T-cell (primary cell): ENCODE data around the gene LY6G5C. TPM values are rescaled to one million over a fixed set of nuclear protein-coding genes. Genes with fewer than 3 reads are reported as not detected.

Experiments
- ATAC-seq, 4 experiments: fragments of 200-7000 bp in 3 of 4; fragments of 150-1000 bp in 1 of 4; cut with Tn5 transposase; replicated peaks in 1 of 4; 1 replicate in 3 of 4; 2 replicates in 1 of 4; pipeline ENCODE4 v1.10.0; 2021; ENCODE audit warnings: moderate library complexity in 3 of 4, mild to moderate bottlenecking in 2 of 4, moderate number of reproducible peaks in 1 of 4
- CTCF ChIA-PET, 2 donors: fragments of 300-600 bp; sonication (Branson Sonifier 250); formaldehyde crosslinking; loops; one replicate each; lab custom pipeline; 2022; ENCODE audit warnings: antibody characterized with exemption in 2 of 2; lab: Charles Lee
- POLR2A ChIA-PET, 2 donors: fragments of 300-600 bp; sonication (Branson Sonifier 250); formaldehyde crosslinking; loops; one replicate each; lab custom pipeline; 2022; ENCODE audit warnings: antibody characterized with exemption in 2 of 2; lab: Charles Lee
- DNase-seq, 35 experiments: peaks; one replicate each; pipeline versions ENCODE4 v3.0.0 to v3.0.0-alpha.2; 2013 to 2023
- H3K27ac ChIP-seq: one replicate; pipeline ENCODE4 v1.5.1; 2013; ENCODE audit warnings: low read length
- H3K27me3 ChIP-seq, 2 experiments: replicated peaks in 1 of 2; 1 replicate in 1 of 2; 2 replicates in 1 of 2; pipeline versions ENCODE4 v1.6.1 to v1.7.0; 2013; ENCODE audit warnings: low read length in 1 of 2, mixed read lengths in 1 of 2; ENCODE audit not compliant: control insufficient read depth in 2 of 2, insufficient read depth in 2 of 2; ENCODE audit errors: extremely low read depth in 1 of 2
- H3K36me3 ChIP-seq, 2 donors: 1 replicate in 1 of 2; 2 replicates in 1 of 2; pipeline versions ENCODE4 v1.6.1 to v1.7.0; 2013; ENCODE audit warnings: low read length in 1 of 2; ENCODE audit not compliant: control insufficient read depth in 2 of 2, insufficient read depth in 1 of 2; ENCODE audit errors: extremely low read depth in 1 of 2
- H3K4me1 ChIP-seq, 2 experiments: 1 replicate in 1 of 2; 2 replicates in 1 of 2; pipeline versions ENCODE4 v1.6.1 to v1.7.0; 2013; ENCODE audit warnings: low read length in 2 of 2, mixed read lengths in 1 of 2; ENCODE audit not compliant: insufficient read depth in 2 of 2, control insufficient read depth in 1 of 2; ENCODE audit errors: extremely low read depth in 1 of 2
- H3K4me3 ChIP-seq, 2 donors: 1 replicate in 1 of 2; 2 replicates in 1 of 2; pipeline versions ENCODE4 v1.5.1 to v1.7.0; 2013; ENCODE audit warnings: mild to moderate bottlenecking in 2 of 2, low read length in 1 of 2, moderate library complexity in 1 of 2; ENCODE audit not compliant: control insufficient read depth in 1 of 2; ENCODE audit errors: extremely low read depth in 1 of 2
- H3K9me3 ChIP-seq: 2 replicates; pipeline ENCODE4 v1.7.0; 2013
- H3K27ac Mint-ChIP-seq, 2 donors: one replicate each; pipeline ENCODE4 v1.8.0; 2020 to 2021; ENCODE audit warnings: mild to moderate bottlenecking in 2 of 2, mixed read lengths in 2 of 2
- H3K27me3 Mint-ChIP-seq, 2 donors: one replicate each; pipeline ENCODE4 v1.8.0; 2021 to 2022; ENCODE audit warnings: mixed read lengths in 2 of 2
- H3K36me3 Mint-ChIP-seq: one replicate; pipeline ENCODE4 v1.8.0; 2021; ENCODE audit warnings: mixed read lengths
- H3K4me1 Mint-ChIP-seq, 3 donors: one replicate each; pipeline ENCODE4 v1.8.0; 2020 to 2022; ENCODE audit warnings: mixed read lengths in 3 of 3, mild to moderate bottlenecking in 1 of 3
- H3K4me3 Mint-ChIP-seq, 3 donors: one replicate each; pipeline ENCODE4 v1.8.0; 2020 to 2022; ENCODE audit warnings: mild to moderate bottlenecking in 3 of 3, mixed read lengths in 3 of 3, moderate library complexity in 3 of 3
- H3K9me3 Mint-ChIP-seq, 3 donors: one replicate each; pipeline ENCODE4 v1.8.0; 2020 to 2022; ENCODE audit warnings: mixed read lengths in 3 of 3
- WGBS: methylation state at CpG from one replicate; pipeline ENCODE4 v1.1.5; 2013; ENCODE audit warnings: missing lambda C conversion rate; ENCODE audit not compliant: insufficient coverage; 5-methylcytosine and 5-hydroxymethylcytosine counted together
- total RNA-seq, 35 experiments: library from RNA in 6 of 35; stranded (reverse) in 6 of 35; fragments of 120-200 nt in 1 of 35; gene quantifications; one replicate each; pipeline versions ENCODE4 v1.2.1 to v1.2.4 and lab custom pipeline; 2013 to 2026

LY6G5C gene
- total RNA-seq, 5 donors from 2014 or later (not counting 1 experiment from before 2014, with no cell fraction given): 0.75 to 8.8 (median 5.8) TPM

DNA sequence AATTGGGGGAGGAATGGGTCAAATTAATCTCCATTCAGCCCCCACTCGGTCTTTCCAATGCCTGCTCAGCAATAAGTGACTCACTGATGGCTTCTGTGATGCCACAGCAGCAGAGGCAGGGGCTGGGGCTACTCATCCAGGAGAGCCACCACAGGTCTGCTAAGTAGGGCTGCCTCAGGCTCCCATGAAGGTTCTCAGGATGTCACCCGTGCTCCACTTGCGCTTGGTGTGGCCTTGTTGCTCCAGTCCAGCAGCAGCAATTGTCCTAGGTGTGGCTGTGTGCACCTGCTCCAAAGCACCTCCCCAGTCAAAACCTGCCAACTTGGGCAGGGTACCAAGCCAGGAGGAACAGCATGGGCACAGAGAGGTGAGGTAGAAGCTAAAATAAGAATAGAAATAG is 41.3 kb upstream of the LY6G5C start:
- H3K27ac Mint-ChIP-seq: no peak overlapping the region
- no peaks in the 10 kb centered on the region for H3K9me3 Mint-ChIP-seq
- H3K27ac ChIP-seq: no peak overlapping the region
- no peaks in the 10 kb centered on the region for H3K9me3 ChIP-seq
- H3K27me3 Mint-ChIP-seq: no peaks in the 10 kb centered on the region
- no peaks in the 10 kb centered on the region for H3K27me3 ChIP-seq
- no peak overlapping the region for H3K4me3 Mint-ChIP-seq
- CTCF ChIA-PET: no interaction called here
- POLR2A ChIA-PET: no interaction called here
- ATAC-seq (no peak), DNase-seq (no peak)
- 93% methylated on average over 3 of the region's 3 CpGs for WGBS
- H3K36me3 ChIP-seq: no peaks in the 10 kb centered on the region
- peaks cover 16 to 24% (median 24%) of the 10 kb centered on the region in 3 donors for H3K4me1 Mint-ChIP-seq
- no peak overlapping the region for H3K4me3 ChIP-seq
- no peaks in the 10 kb centered on the region for H3K36me3 Mint-ChIP-seq
- peaks cover 8 to 14% of the 10 kb centered on the region in 2 experiments for H3K4me1 ChIP-seq

DNA sequence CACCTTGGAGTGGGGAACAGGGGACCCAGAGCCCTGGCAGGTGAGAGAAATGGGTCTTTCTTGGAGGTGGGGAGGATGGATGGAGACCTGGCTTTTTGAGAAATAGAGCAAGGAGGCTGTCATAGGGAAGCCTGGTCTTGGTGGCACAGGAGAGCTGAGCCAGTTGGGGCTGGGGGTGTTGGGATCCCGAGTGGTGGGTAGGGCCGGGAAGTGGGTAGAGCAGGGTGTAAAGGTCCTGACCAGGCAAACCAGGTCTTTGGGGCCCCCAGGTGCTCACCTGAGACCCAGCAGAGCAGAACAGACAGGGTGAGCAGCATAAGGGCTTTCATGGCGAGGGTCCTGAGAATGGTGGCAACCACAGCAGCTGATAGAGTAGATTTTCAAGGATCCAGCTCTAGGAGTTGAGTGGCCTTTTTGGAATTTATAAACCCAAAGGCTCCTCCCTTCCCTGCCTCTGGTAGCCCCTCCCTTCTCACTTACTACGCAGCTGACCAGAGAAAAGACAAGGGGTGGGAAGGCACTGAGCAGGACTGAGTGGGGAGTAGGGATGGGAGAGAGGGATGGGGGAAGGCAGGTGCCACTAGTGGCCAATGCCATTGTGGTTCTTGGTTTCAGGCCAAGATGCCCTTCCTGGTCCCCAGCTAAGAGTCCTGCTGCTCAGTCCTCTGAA is 40.6 kb upstream of the LY6G5C start, which contains the start of gene LY6G6C:
Gene LY6G6C, minus strand, starts transcription at position 396 of the 670 bp plus-strand sequence. Its CDS starts 67 bp downstream, at position 329.
- ChIA-PET POLR2A (interaction anchor here in 1 of 2 donors (0.5 kb wide), 1 partner anchor 21 kb away, joined by 4 read pairs; no protein-coding TSS in a partner anchor), CTCF (no interaction called here)
- no peaks in the 10 kb centered on the region for H3K27me3 Mint-ChIP-seq
- Histone ChIP-seq H3K4me3 (no peak within 1 kb of the TSS), H3K9me3 (no peaks in the 10 kb centered on the region), H3K4me1 (peaks cover 4 to 12% of the 10 kb centered on the region in 2 experiments), H3K27me3 (no peaks in the 10 kb centered on the region), H3K36me3 (no peaks in the 10 kb centered on the region), H3K27ac (no peak within 1 kb of the TSS)
- no peak within 1 kb of the TSS for H3K27ac Mint-ChIP-seq
- WGBS: 75% methylated on average over 3 of the region's 4 CpGs
- peaks cover 16 to 18% (median 17%) of the 10 kb centered on the region in 3 donors for H3K4me1 Mint-ChIP-seq
- H3K9me3 Mint-ChIP-seq: no peaks in the 10 kb centered on the region
- H3K36me3 Mint-ChIP-seq: no peaks in the 10 kb centered on the region
- H3K4me3 Mint-ChIP-seq: no peak within 1 kb of the TSS
- DNase-seq (no peak), ATAC-seq (no peak)

DNA sequence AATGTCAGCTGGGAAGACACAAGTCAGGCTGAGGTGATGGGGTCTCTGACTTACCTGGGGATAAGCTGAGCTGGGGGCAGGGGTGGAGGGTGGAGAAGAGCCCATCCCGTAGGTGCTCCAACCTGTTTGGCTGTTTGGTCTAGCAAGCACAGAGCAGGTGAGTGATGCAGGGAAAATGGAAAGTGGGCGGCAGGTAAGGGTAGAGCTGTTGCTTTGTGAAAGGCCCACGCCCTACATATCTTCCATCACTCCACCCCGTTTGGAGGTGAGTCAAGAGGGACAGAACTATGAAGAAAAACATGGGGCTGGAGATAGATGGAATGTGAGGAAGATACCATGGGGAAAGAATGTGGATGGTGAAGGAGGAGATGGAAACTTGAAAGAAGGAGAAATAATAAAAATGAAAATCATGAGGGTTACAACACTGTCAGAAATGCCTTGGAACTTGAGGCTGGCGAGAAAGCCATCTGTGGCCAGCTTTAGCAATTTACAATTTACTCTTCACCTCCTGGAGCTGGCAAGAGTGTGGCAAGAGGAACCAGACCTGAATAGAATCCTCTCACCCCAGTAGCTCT is 39.4 kb upstream of the LY6G5C start:
- Mint-ChIP-seq H3K36me3 (no peaks in the 10 kb centered on the region), H3K4me3 (no peak overlapping the region), H3K27me3 (no peaks in the 10 kb centered on the region), H3K9me3 (no peaks in the 10 kb centered on the region), H3K4me1 (peaks cover 7 to 8% (median 8%) of the 10 kb centered on the region in 3 donors), H3K27ac (no peak overlapping the region)
- peaks cover 0 to 8% of the 10 kb centered on the region in 2 experiments for H3K4me1 ChIP-seq
- H3K27me3 ChIP-seq: peaks cover 0 to under 1% of the 10 kb centered on the region in 2 experiments
- no peaks in the 10 kb centered on the region for H3K36me3 ChIP-seq
- H3K27ac ChIP-seq: no peak overlapping the region
- ChIA-PET POLR2A (no interaction called here), CTCF (no interaction called here)
- DNase-seq (no peak), ATAC-seq (no peak)
- 84% methylated on average over 3 of the region's 5 CpGs for WGBS
- no peak overlapping the region for H3K4me3 ChIP-seq
- H3K9me3 ChIP-seq: no peaks in the 10 kb centered on the region

DNA sequence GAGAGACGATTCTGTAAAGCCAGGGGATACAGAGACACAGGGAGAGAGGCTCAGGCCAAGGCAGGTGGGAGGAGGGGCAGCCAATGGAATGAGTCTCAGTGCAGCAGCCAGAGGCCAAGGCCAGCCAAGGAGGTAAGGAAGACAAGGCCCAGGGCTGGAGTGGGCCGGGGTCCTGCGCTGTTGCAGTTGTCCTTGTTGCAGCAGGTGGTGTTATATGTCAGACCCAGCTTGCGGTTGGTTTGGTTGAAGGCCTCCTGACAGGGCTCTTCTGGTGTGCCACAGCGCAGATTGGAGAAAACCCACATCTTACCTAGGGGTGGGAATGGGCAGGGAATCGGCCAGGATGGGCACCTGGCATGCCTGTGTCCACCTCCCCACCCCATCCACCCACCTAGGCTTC is 38.1 kb upstream of the LY6G5C start:
- DNase-seq (no peak), ATAC-seq (no peak)
- ChIA-PET CTCF (interaction anchor here (0.5 to 0.6 kb wide), 3 partner anchors 16 to 85 kb away, joined by 3 to 7 read pairs (median 3); no protein-coding TSS in a partner anchor), POLR2A (no interaction called here)
- Histone ChIP-seq H3K4me3 (no peak overlapping the region), H3K36me3 (no peaks in the 10 kb centered on the region), H3K27me3 (peaks cover 0 to 2% of the 10 kb centered on the region in 2 experiments), H3K27ac (no peak overlapping the region), H3K4me1 (peaks cover 4 to 12% of the 10 kb centered on the region in 2 experiments), H3K9me3 (no peaks in the 10 kb centered on the region)
- no peaks in the 10 kb centered on the region for H3K9me3 Mint-ChIP-seq
- H3K4me1 Mint-ChIP-seq: peaks cover 6 to 12% (median 8%) of the 10 kb centered on the region in 3 donors
- no peak overlapping the region for H3K4me3 Mint-ChIP-seq
- H3K27ac Mint-ChIP-seq: no peak overlapping the region
- no peaks in the 10 kb centered on the region for H3K27me3 Mint-ChIP-seq
- 68% methylated on average over 4 of the region's 6 CpGs for WGBS
- no peaks in the 10 kb centered on the region for H3K36me3 Mint-ChIP-seq

DNA sequence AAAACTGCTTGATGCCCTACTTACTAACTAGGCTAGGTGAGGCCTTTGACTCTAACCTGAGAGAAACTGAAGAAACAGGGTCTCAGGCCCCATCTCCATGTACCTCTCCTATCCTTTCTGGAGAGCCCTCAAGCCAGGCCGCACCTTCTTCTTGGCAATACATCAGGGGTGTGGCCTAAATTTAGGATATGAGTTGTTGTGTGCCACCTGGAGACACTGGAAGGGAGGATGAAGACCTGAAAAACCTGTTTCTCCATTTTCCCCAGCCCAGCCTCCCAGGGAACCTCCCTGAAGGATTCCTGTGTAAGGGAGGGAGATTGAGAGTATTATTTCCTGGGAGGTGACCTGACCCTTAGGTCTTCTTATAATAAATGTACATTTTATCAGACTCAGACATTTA is 37.4 kb upstream of the LY6G5C start:
- H3K4me1 Mint-ChIP-seq: peaks cover 3 to 12% (median 8%) of the 10 kb centered on the region in 3 donors
- peaks cover 9 to 10% of the 10 kb centered on the region in 2 experiments for H3K4me1 ChIP-seq
- no peaks in the 10 kb centered on the region for H3K36me3 Mint-ChIP-seq
- POLR2A ChIA-PET: no interaction called here
- CTCF ChIA-PET: no interaction called here
- no peak overlapping the region for H3K27ac Mint-ChIP-seq
- no peaks in the 10 kb centered on the region for H3K9me3 Mint-ChIP-seq
- no CpG with 5 or more reads among the region's 1 CpG for WGBS
- H3K4me3 ChIP-seq: no peak overlapping the region
- no peaks in the 10 kb centered on the region for H3K27me3 Mint-ChIP-seq
- DNase-seq (no peak), ATAC-seq (no peak)
- H3K27me3 ChIP-seq: peaks cover 0 to 4% of the 10 kb centered on the region in 2 experiments
- no peak overlapping the region for H3K4me3 Mint-ChIP-seq
- H3K36me3 ChIP-seq: no peaks in the 10 kb centered on the region
- no peak overlapping the region for H3K27ac ChIP-seq
- no peaks in the 10 kb centered on the region for H3K9me3 ChIP-seq

DNA sequence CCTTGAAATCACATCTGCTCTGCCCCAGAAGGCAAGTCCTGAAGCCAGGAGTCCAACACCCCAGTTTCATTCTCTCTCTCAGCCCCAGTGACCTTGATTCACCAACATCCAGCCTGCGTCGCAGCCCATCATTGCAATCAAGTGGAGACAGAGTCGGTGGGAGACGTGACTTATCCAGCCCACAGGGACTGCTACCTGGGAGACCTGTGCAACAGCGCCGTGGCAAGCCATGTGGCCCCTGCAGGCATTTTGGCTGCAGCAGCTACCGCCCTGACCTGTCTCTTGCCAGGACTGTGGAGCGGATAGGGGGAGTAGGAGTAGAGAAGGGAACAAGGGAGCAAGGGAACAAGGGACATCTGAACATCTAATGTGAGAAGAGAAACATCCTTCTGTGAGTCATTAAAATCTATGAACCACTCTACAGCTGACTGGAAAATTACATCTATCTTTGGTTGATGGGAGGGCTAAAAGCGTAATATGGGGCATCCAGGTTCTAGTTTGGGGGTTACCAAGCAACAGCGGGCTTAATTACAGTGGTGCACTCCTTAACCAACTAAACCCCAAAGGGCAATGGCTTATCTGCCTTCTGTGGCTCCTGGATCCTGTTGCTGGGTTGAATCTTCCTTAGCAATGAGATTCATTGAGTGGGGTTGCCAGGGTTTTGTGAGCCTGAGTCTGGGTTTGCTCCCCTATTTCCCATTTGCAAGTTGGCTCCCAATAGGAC is 36.8 kb upstream of the LY6G5C start:
- no peaks in the 10 kb centered on the region for H3K36me3 ChIP-seq
- H3K36me3 Mint-ChIP-seq: no peaks in the 10 kb centered on the region
- POLR2A ChIA-PET: no interaction called here
- H3K9me3 ChIP-seq: no peaks in the 10 kb centered on the region
- H3K9me3 Mint-ChIP-seq: no peaks in the 10 kb centered on the region
- DNase-seq: no peak
- WGBS: 92% methylated on average over 7 of the region's 10 CpGs
- ATAC-seq: no peak
- H3K4me3 ChIP-seq: no peak overlapping the region
- H3K27me3 Mint-ChIP-seq: no peaks in the 10 kb centered on the region
- no peak overlapping the region for H3K27ac ChIP-seq
- CTCF ChIA-PET: no interaction called here
- peaks cover 7 to 12% of the 10 kb centered on the region in 2 experiments for H3K4me1 ChIP-seq
- H3K27ac Mint-ChIP-seq: no peak overlapping the region
- H3K4me3 Mint-ChIP-seq: no peak overlapping the region
- H3K27me3 ChIP-seq: peaks cover 0 to 6% of the 10 kb centered on the region in 2 experiments
- H3K4me1 Mint-ChIP-seq: peaks cover 2 to 7% (median 7%) of the 10 kb centered on the region in 3 donors
